Measurements from ENCODE around the gene ATP5F1D. TPM values are rescaled to one million over a fixed set of nuclear protein-coding genes. Genes with fewer than 3 reads are reported as not detected.

ATP5F1D gene
- total and polyA plus RNA-seq, 2 of the 8 experiments (the other 6 are each of a cell fraction or from before 2014, with no cell fraction given) = 174 to 249 TPM

DNA sequence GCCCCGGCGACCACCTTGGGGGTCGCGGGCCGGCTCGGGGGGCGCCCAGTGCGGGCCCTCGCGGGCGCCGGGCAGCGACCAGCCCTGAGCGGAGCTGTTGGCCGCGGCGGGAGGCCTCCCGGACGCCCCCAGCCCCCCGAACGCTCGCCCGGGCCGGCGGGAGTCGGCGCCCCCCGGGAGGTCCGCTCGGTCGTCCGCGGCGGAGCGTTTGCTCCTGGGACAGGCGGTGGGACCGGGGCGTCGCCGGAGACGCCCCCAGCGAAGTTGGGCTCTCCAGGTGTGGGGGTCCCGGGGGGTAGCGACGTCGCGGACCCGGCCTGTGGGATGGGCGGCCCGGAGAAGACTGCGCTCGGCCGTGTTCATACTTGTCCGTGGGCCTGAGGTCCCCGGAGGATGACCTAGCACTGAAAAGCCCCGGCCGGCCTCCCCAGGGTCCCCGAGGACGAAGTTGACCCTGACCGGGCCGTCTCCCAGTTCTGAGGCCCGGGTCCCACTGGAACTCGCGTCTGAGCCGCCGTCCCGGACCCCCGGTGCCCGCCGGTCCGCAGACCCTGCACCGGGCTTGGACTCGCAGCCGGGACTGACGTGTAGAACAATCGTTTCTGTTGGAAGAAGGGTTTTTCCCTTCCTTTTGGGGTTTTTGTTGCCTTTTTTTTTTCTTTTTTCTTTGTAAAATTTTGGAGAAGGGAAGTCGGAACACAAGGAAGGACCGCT is 35.2 kb upstream of the ATP5F1D start (continued):
- TF ChIP-seq GABPA (IDR thresholded peaks at IDR 0.05; ENCODE audit: borderline replicate concordance, insufficient read depth, low read length) (no peak), BACH1 (IDR thresholded peaks at IDR 0.05; ENCODE audit: low read length) (no peak)
- TF ChIP-seq, protein P1, sequence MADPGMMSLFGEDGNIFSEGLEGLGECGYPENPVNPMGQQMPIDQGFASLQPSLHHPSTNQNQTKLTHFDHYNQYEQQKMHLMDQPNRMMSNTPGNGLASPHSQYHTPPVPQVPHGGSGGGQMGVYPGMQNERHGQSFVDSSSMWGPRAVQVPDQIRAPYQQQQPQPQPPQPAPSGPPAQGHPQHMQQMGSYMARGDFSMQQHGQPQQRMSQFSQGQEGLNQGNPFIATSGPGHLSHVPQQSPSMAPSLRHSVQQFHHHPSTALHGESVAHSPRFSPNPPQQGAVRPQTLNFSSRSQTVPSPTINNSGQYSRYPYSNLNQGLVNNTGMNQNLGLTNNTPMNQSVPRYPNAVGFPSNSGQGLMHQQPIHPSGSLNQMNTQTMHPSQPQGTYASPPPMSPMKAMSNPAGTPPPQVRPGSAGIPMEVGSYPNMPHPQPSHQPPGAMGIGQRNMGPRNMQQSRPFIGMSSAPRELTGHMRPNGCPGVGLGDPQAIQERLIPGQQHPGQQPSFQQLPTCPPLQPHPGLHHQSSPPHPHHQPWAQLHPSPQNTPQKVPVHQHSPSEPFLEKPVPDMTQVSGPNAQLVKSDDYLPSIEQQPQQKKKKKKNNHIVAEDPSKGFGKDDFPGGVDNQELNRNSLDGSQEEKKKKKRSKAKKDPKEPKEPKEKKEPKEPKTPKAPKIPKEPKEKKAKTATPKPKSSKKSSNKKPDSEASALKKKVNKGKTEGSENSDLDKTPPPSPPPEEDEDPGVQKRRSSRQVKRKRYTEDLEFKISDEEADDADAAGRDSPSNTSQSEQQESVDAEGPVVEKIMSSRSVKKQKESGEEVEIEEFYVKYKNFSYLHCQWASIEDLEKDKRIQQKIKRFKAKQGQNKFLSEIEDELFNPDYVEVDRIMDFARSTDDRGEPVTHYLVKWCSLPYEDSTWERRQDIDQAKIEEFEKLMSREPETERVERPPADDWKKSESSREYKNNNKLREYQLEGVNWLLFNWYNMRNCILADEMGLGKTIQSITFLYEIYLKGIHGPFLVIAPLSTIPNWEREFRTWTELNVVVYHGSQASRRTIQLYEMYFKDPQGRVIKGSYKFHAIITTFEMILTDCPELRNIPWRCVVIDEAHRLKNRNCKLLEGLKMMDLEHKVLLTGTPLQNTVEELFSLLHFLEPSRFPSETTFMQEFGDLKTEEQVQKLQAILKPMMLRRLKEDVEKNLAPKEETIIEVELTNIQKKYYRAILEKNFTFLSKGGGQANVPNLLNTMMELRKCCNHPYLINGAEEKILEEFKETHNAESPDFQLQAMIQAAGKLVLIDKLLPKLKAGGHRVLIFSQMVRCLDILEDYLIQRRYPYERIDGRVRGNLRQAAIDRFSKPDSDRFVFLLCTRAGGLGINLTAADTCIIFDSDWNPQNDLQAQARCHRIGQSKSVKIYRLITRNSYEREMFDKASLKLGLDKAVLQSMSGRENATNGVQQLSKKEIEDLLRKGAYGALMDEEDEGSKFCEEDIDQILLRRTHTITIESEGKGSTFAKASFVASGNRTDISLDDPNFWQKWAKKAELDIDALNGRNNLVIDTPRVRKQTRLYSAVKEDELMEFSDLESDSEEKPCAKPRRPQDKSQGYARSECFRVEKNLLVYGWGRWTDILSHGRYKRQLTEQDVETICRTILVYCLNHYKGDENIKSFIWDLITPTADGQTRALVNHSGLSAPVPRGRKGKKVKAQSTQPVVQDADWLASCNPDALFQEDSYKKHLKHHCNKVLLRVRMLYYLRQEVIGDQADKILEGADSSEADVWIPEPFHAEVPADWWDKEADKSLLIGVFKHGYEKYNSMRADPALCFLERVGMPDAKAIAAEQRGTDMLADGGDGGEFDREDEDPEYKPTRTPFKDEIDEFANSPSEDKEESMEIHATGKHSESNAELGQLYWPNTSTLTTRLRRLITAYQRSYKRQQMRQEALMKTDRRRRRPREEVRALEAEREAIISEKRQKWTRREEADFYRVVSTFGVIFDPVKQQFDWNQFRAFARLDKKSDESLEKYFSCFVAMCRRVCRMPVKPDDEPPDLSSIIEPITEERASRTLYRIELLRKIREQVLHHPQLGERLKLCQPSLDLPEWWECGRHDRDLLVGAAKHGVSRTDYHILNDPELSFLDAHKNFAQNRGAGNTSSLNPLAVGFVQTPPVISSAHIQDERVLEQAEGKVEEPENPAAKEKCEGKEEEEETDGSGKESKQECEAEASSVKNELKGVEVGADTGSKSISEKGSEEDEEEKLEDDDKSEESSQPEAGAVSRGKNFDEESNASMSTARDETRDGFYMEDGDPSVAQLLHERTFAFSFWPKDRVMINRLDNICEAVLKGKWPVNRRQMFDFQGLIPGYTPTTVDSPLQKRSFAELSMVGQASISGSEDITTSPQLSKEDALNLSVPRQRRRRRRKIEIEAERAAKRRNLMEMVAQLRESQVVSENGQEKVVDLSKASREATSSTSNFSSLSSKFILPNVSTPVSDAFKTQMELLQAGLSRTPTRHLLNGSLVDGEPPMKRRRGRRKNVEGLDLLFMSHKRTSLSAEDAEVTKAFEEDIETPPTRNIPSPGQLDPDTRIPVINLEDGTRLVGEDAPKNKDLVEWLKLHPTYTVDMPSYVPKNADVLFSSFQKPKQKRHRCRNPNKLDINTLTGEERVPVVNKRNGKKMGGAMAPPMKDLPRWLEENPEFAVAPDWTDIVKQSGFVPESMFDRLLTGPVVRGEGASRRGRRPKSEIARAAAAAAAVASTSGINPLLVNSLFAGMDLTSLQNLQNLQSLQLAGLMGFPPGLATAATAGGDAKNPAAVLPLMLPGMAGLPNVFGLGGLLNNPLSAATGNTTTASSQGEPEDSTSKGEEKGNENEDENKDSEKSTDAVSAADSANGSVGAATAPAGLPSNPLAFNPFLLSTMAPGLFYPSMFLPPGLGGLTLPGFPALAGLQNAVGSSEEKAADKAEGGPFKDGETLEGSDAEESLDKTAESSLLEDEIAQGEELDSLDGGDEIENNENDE (IDR thresholded peaks at IDR 0.05; ENCODE audit: insufficient replicate concordance, low read length) = no peak

All from H1 (cell line).